ENCODE data around the gene LGR4. TPM values are rescaled to one million over a fixed set of nuclear protein-coding genes. Genes with fewer than 3 reads are reported as not detected.

LGR4 gene
- total RNA-seq, 1 donor from 2014 or later: 7.5 TPM

- DNase-seq: no peak
- no peaks in the 10 kb centered on the region for H3K4me1 ChIP-seq
- ATAC-seq: no peak
These were observed 118.1 kb downstream of the LGR4 start for GRCh38 chr11:27354359-27354965.

GRCh38 chr11:27353593-27354358 is 118.8 kb downstream of the LGR4 start:
- Histone ChIP-seq H3K9me3 (no peaks in the 10 kb centered on the region), H3K4me1 (no peaks in the 10 kb centered on the region), H3K4me3 (no peak overlapping the region), H3K27ac (no peak overlapping the region), H3K36me3 (no peaks in the 10 kb centered on the region), H3K27me3 (no peaks in the 10 kb centered on the region)
- intact Hi-C loops (cut with DNase I): no loop called here
- no peak for DNase-seq
- no peak for ATAC-seq
- TF ChIP-seq CTCF (IDR thresholded peaks at IDR 0.05): no peak

More at GRCh38 chr11:27354359-27354965, 118.1 kb downstream of the LGR4 start:
- H3K27me3 ChIP-seq: no peaks in the 10 kb centered on the region
- no peak for TF ChIP-seq CTCF (IDR thresholded peaks at IDR 0.05)
- H3K4me3 ChIP-seq: no peak overlapping the region
- H3K36me3 ChIP-seq: no peaks in the 10 kb centered on the region
- no peak overlapping the region for H3K27ac ChIP-seq
- no peaks in the 10 kb centered on the region for H3K9me3 ChIP-seq
- intact Hi-C loops (cut with DNase I): no loop called here

- ATAC-seq (no peak), DNase-seq (no peak)
- intact Hi-C loops (cut with DNase I): no loop called here
- no peak for TF ChIP-seq CTCF (IDR thresholded peaks at IDR 0.05)
- H3K4me1 ChIP-seq: no peaks in the 10 kb centered on the region
- no peak overlapping the region for H3K4me3 ChIP-seq
- no peaks in the 10 kb centered on the region for H3K27me3 ChIP-seq
- H3K27ac ChIP-seq: no peak overlapping the region
- no peaks in the 10 kb centered on the region for H3K9me3 ChIP-seq
- no peaks in the 10 kb centered on the region for H3K36me3 ChIP-seq
These were observed 119.8 kb downstream of the LGR4 start for GRCh38 chr11:27352781-27353180.

GRCh38 chr11:27350511-27350910 is 122.1 kb downstream of the LGR4 start:
- Histone ChIP-seq H3K9me3 (no peaks in the 10 kb centered on the region), H3K4me3 (no peak overlapping the region), H3K4me1 (no peaks in the 10 kb centered on the region), H3K27me3 (no peaks in the 10 kb centered on the region), H3K36me3 (no peaks in the 10 kb centered on the region), H3K27ac (no peak overlapping the region)
- no peak for TF ChIP-seq CTCF (IDR thresholded peaks at IDR 0.05)
- DNase-seq (no peak), ATAC-seq (no peak)
- intact Hi-C loops (cut with DNase I): no loop called here

- no peak overlapping the region for H3K27ac ChIP-seq
- H3K27me3 ChIP-seq: no peaks in the 10 kb centered on the region
- DNase-seq: no peak
- no peaks in the 10 kb centered on the region for H3K36me3 ChIP-seq
- TF ChIP-seq CTCF (IDR thresholded peaks at IDR 0.05): no peak
- intact Hi-C loops (cut with DNase I): no loop called here
- H3K9me3 ChIP-seq: no peaks in the 10 kb centered on the region
- no peak for ATAC-seq
- H3K4me1 ChIP-seq: no peaks in the 10 kb centered on the region
- H3K4me3 ChIP-seq: no peak overlapping the region
These were observed 122.7 kb downstream of the LGR4 start for GRCh38 chr11:27349919-27350318.
